Fibroblast of lung (primary cell): Measurements from ENCODE around the gene TBL1Y. TPM values are rescaled to one million over a fixed set of nuclear protein-coding genes. Genes with fewer than 3 reads are reported as not detected.

Experiments used
- DNase-seq, 2 donors: peaks; one replicate each; pipeline versions ENCODE4 v3.0.0 to v3.0.0-alpha.2; 2010; ENCODE audit warnings: low read depth in 2 of 2
- H2AFZ ChIP-seq: 2 replicates; pipeline ENCODE4 v1.5.1; 2012; ENCODE audit warnings: low read length, control low read depth, inconsistent platforms
- H3K27ac ChIP-seq: 2 replicates; pipeline ENCODE4 v1.5.1; 2011; ENCODE audit warnings: low read length, control low read depth; ENCODE audit not compliant: insufficient read depth
- H3K27me3 ChIP-seq: 2 replicates; pipeline ENCODE4 v1.5.1; 2011; ENCODE audit warnings: mild to moderate bottlenecking, low read length; ENCODE audit not compliant: control insufficient read depth, insufficient read depth
- H3K36me3 ChIP-seq: 2 replicates; pipeline ENCODE4 v1.5.1; 2011; ENCODE audit warnings: low read length; ENCODE audit not compliant: control insufficient read depth, insufficient read depth
- H3K4me1 ChIP-seq: 2 replicates; pipeline ENCODE4 v1.5.1; 2011; ENCODE audit warnings: low read length; ENCODE audit not compliant: control insufficient read depth, insufficient read depth; ENCODE audit errors: extremely low read depth
- H3K4me2 ChIP-seq: 2 replicates; pipeline ENCODE4 v1.5.1; 2011; ENCODE audit warnings: low read length, control low read depth; ENCODE audit not compliant: insufficient read depth; ENCODE audit errors: extremely low read depth
- H3K4me3 ChIP-seq, 4 experiments: fragments of 200-600 bp in 1 of 4; sonication (generic) in 1 of 4; replicated peaks in 1 of 4; 2 replicates each; pipeline ENCODE4 v1.5.1; 2011 to 2016; ENCODE audit warnings: low read length in 4 of 4, low read depth in 3 of 4, mild to moderate bottlenecking in 3 of 4, control low read depth in 2 of 4, inconsistent platforms in 1 of 4, mixed read lengths in 1 of 4; ENCODE audit not compliant: insufficient read depth in 1 of 4; ENCODE audit errors: control extremely low read depth in 1 of 4
- H3K79me2 ChIP-seq: 2 replicates; pipeline ENCODE4 v1.5.1; 2012; ENCODE audit warnings: mild to moderate bottlenecking, low read length, inconsistent platforms; ENCODE audit not compliant: control insufficient read depth, insufficient read depth
- H3K9ac ChIP-seq: 2 replicates; pipeline ENCODE4 v1.5.1; 2011; ENCODE audit warnings: mild to moderate bottlenecking, low read length, control low read depth; ENCODE audit not compliant: insufficient read depth
- H3K9me3 ChIP-seq: 2 replicates; pipeline ENCODE4 v1.5.1; 2012; ENCODE audit warnings: low read depth, low read length; ENCODE audit not compliant: control insufficient read depth, insufficient read depth
- H4K20me1 ChIP-seq: 2 replicates; pipeline ENCODE4 v1.5.1; 2011; ENCODE audit warnings: low read length; ENCODE audit not compliant: control insufficient read depth, insufficient read depth; ENCODE audit errors: extremely low read depth
- EZH2 ChIP-seq: IDR thresholded peaks from 2 replicates; pipeline ENCODE4 v1.5.1; 2012; ENCODE audit warnings: low read length, control low read depth, mild to moderate bottlenecking; ENCODE audit errors: missing control alignments
- polyA plus RNA-seq, 2 donors: library from polyadenylated mRNA; depleted of rRNA in 1 of 2; stranded (reverse) in 1 of 2; unstranded in 1 of 2; fragments of >200 nt; gene quantifications; 2 replicates each; pipeline ENCODE4 v1.2.1, GENCODE V29; 2011 to 2012; ENCODE audit warnings: missing spikeins in 1 of 2
- total RNA-seq: library from RNA; depleted of rRNA; stranded (reverse); fragments of >200 nt; gene quantifications from 2 replicates; pipeline ENCODE4 v1.2.1, GENCODE V29; 2014
- TF ChIP-seq, protein P1 (sequence below), 2 donors: IDR thresholded peaks in 1 of 2; conservative IDR thresholded peaks in 1 of 2; 1 replicate in 1 of 2; 2 replicates in 1 of 2; pipeline ENCODE4 v1.5.1; 2011 to 2012; ENCODE audit warnings: low read length in 2 of 2, control low read depth in 1 of 2, inconsistent platforms in 1 of 2, low read depth in 1 of 2, mild to moderate bottlenecking in 1 of 2

The TBL1Y gene
- total and polyA plus RNA-seq, 2 donors (not counting 1 experiment from before 2014, with no cell fraction given) = not detected

GRCh38 chrY:7013051-7013450, 102.6 kb downstream of the TBL1Y start:
- Histone ChIP-seq H3K4me2 (no peak overlapping the region), H3K27me3 (no peaks in the 10 kb centered on the region), H3K36me3 (no peaks in the 10 kb centered on the region), H3K79me2 (no peaks in the 10 kb centered on the region), H2AFZ (no peak overlapping the region), H3K4me1 (no peaks in the 10 kb centered on the region), H3K9me3 (no peaks in the 10 kb centered on the region), H3K9ac (no peak overlapping the region), H3K27ac (no peak overlapping the region), H3K4me3 (no peak overlapping the region), H4K20me1 (no peaks in the 10 kb centered on the region)
- TF ChIP-seq EZH2 = no peak
- TF ChIP-seq, protein P1, sequence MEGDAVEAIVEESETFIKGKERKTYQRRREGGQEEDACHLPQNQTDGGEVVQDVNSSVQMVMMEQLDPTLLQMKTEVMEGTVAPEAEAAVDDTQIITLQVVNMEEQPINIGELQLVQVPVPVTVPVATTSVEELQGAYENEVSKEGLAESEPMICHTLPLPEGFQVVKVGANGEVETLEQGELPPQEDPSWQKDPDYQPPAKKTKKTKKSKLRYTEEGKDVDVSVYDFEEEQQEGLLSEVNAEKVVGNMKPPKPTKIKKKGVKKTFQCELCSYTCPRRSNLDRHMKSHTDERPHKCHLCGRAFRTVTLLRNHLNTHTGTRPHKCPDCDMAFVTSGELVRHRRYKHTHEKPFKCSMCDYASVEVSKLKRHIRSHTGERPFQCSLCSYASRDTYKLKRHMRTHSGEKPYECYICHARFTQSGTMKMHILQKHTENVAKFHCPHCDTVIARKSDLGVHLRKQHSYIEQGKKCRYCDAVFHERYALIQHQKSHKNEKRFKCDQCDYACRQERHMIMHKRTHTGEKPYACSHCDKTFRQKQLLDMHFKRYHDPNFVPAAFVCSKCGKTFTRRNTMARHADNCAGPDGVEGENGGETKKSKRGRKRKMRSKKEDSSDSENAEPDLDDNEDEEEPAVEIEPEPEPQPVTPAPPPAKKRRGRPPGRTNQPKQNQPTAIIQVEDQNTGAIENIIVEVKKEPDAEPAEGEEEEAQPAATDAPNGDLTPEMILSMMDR (conservative IDR thresholded peaks at IDR 0.05 in 1 of 2, IDR thresholded peaks at IDR 0.05 in 1 of 2; ENCODE audit: low read depth in 1 of 2, low read length in 2 of 2) = no peak
- DNase-seq = no peak

- H3K36me3 ChIP-seq = no peaks in the 10 kb centered on the region
- no peaks in the 10 kb centered on the region for H4K20me1 ChIP-seq
- no peak overlapping the region for H3K4me3 ChIP-seq
- no peaks in the 10 kb centered on the region for H3K79me2 ChIP-seq
- DNase-seq = no peak
- H3K4me2 ChIP-seq = no peak overlapping the region
- H2AFZ ChIP-seq = no peak overlapping the region
- no peaks in the 10 kb centered on the region for H3K27me3 ChIP-seq
- no peaks in the 10 kb centered on the region for H3K9me3 ChIP-seq
- H3K4me1 ChIP-seq = no peaks in the 10 kb centered on the region
- H3K27ac ChIP-seq = no peak overlapping the region
- TF ChIP-seq, protein P1 (conservative IDR thresholded peaks at IDR 0.05 in 1 of 2, IDR thresholded peaks at IDR 0.05 in 1 of 2; ENCODE audit: low read depth in 1 of 2, low read length in 2 of 2) = no peak
- no peak for TF ChIP-seq EZH2
- H3K9ac ChIP-seq = no peak overlapping the region
Observed at GRCh38 chrY:7016521-7016920, 106.0 kb downstream of the TBL1Y start.

DNA sequence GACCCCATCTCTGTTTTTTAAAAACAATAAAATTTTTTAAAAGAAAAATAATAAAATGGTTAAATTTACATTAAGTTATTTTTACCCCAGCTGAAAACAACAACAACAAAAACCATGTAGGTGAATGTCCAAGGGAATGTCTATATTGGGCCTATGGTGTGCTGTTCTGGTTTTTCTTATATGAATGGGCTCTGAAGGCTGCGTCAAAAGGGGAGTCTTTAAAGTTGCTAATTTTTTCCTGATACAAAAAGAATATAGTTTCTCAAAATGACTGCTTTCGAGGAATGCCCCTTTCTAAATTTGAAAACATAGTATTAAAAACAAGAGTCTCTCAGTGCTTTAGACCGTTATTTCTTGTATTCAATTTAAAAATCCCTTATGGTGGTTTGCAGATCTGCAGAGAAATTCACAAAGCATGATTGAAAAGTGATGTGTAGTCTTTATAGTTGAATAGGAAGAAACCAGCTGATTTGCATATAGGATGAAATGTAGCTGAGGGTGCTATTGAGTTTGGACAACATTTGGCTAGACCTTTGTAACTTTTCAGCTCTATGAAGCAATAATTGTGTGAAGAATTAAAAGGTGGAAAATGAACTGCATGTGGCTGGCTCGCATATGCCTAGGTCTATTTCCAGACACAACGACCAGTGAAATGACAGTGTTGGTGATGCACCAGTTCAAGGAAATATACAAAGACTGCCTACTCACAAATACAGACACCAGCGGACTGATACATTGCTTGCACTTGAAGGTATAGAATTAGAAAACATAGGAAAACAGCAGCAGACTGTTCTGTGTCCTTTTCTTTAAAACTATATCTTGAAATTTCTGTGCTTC, 107.0 kb downstream of the TBL1Y start:
- H3K4me1 ChIP-seq = no peaks in the 10 kb centered on the region
- no peaks in the 10 kb centered on the region for H3K36me3 ChIP-seq
- no peaks in the 10 kb centered on the region for H4K20me1 ChIP-seq
- no peaks in the 10 kb centered on the region for H3K9me3 ChIP-seq
- no peaks in the 10 kb centered on the region for H3K79me2 ChIP-seq
- no peak overlapping the region for H3K9ac ChIP-seq
- no peak overlapping the region for H2AFZ ChIP-seq
- TF ChIP-seq EZH2 = no peak
- TF ChIP-seq, protein P1 (conservative IDR thresholded peaks at IDR 0.05 in 1 of 2, IDR thresholded peaks at IDR 0.05 in 1 of 2; ENCODE audit: low read depth in 1 of 2, low read length in 2 of 2) = no peak
- H3K27me3 ChIP-seq = no peaks in the 10 kb centered on the region
- H3K4me3 ChIP-seq = no peak overlapping the region
- no peak for DNase-seq
- H3K27ac ChIP-seq = no peak overlapping the region
- H3K4me2 ChIP-seq = no peak overlapping the region
